ENCODE results near the gene KRT84.

Gene KRT84

GRCh38 chr12:52351196-52352059 is 34.0 kb downstream of the KRT84 start:
- no peak overlapping the region for H3K9ac ChIP-seq (ENCODE audit: low read depth, low read length, poor library complexity, severe bottlenecking)
- H3F3A ChIP-seq (ENCODE audit: low read depth): no peaks in the 10 kb centered on the region
- TF ChIP-seq CTCF (conservative IDR thresholded peaks at IDR 0.05; ENCODE audit: low read length): no peak
- no peak for TF ChIP-seq EZH2phosphoT487 (IDR thresholded peaks at IDR 0.05; ENCODE audit: borderline replicate concordance)
- no peaks in the 10 kb centered on the region for H3K79me2 ChIP-seq (ENCODE audit: insufficient read depth, low read length)
- H2AFZ ChIP-seq (ENCODE audit: low read length): no peak overlapping the region
- H3K9me3 ChIP-seq (ENCODE audit: insufficient read depth, low read depth, low read length): no peaks in the 10 kb centered on the region
- peak overlapping the region; percentile 32 for H3K4me3 ChIP-seq (ENCODE audit: low read length, poor library complexity, severe bottlenecking)
- H3K4me2 ChIP-seq (ENCODE audit: low read depth, low read length, poor library complexity, severe bottlenecking): peak overlapping the region; percentile 56
- H3K27me3 ChIP-seq (ENCODE audit: insufficient read depth, low read length, poor library complexity, severe bottlenecking): no peaks in the 10 kb centered on the region
- no peaks in the 10 kb centered on the region for H3K36me3 ChIP-seq (ENCODE audit: insufficient read depth, low read length)
- peaks cover 55% of the 10 kb centered on the region for H3K4me1 ChIP-seq (ENCODE audit: insufficient read depth, low read length, poor library complexity, severe bottlenecking)
- H4K20me1 ChIP-seq (ENCODE audit: insufficient read depth, low read length, poor library complexity, severe bottlenecking): no peaks in the 10 kb centered on the region
- no peaks in the 10 kb centered on the region for H3K9me2 ChIP-seq (replicated peaks; ENCODE audit: low read depth, low read length)

GRCh38 chr12:52350786-52351185 is 34.7 kb downstream of the KRT84 start:
- no peak overlapping the region for H3K4me3 ChIP-seq (ENCODE audit: low read length, poor library complexity, severe bottlenecking)
- no peaks in the 10 kb centered on the region for H3K36me3 ChIP-seq (ENCODE audit: insufficient read depth, low read length)
- H3K4me2 ChIP-seq (ENCODE audit: low read depth, low read length, poor library complexity, severe bottlenecking): no peak overlapping the region
- no peak overlapping the region for H2AFZ ChIP-seq (ENCODE audit: low read length)
- H3K9me2 ChIP-seq (replicated peaks; ENCODE audit: low read depth, low read length): no peaks in the 10 kb centered on the region
- no peak overlapping the region for H3K9ac ChIP-seq (ENCODE audit: low read depth, low read length, poor library complexity, severe bottlenecking)
- H3K27me3 ChIP-seq (ENCODE audit: insufficient read depth, low read length, poor library complexity, severe bottlenecking): no peaks in the 10 kb centered on the region
- H3F3A ChIP-seq (ENCODE audit: low read depth): no peaks in the 10 kb centered on the region
- TF ChIP-seq EZH2phosphoT487 (IDR thresholded peaks at IDR 0.05; ENCODE audit: borderline replicate concordance): no peak
- no peak for TF ChIP-seq CTCF (conservative IDR thresholded peaks at IDR 0.05; ENCODE audit: low read length)
- no peaks in the 10 kb centered on the region for H4K20me1 ChIP-seq (ENCODE audit: insufficient read depth, low read length, poor library complexity, severe bottlenecking)
- H3K9me3 ChIP-seq (ENCODE audit: insufficient read depth, low read depth, low read length): no peaks in the 10 kb centered on the region
- no peaks in the 10 kb centered on the region for H3K79me2 ChIP-seq (ENCODE audit: insufficient read depth, low read length)
- peaks cover 59% of the 10 kb centered on the region for H3K4me1 ChIP-seq (ENCODE audit: insufficient read depth, low read length, poor library complexity, severe bottlenecking)

GRCh38 chr12:52350021-52350620 is 35.3 kb downstream of the KRT84 start:
- H3K4me3 ChIP-seq (ENCODE audit: low read length, poor library complexity, severe bottlenecking): no peak overlapping the region
- no peak overlapping the region for H3K4me2 ChIP-seq (ENCODE audit: low read depth, low read length, poor library complexity, severe bottlenecking)
- H3K36me3 ChIP-seq (ENCODE audit: insufficient read depth, low read length): no peaks in the 10 kb centered on the region
- no peaks in the 10 kb centered on the region for H4K20me1 ChIP-seq (ENCODE audit: insufficient read depth, low read length, poor library complexity, severe bottlenecking)
- no peaks in the 10 kb centered on the region for H3K9me2 ChIP-seq (replicated peaks; ENCODE audit: low read depth, low read length)
- H3F3A ChIP-seq (ENCODE audit: low read depth): no peaks in the 10 kb centered on the region
- H3K79me2 ChIP-seq (ENCODE audit: insufficient read depth, low read length): no peaks in the 10 kb centered on the region
- peaks cover 59% of the 10 kb centered on the region for H3K4me1 ChIP-seq (ENCODE audit: insufficient read depth, low read length, poor library complexity, severe bottlenecking)
- H3K9ac ChIP-seq (ENCODE audit: low read depth, low read length, poor library complexity, severe bottlenecking): no peak overlapping the region
- H3K9me3 ChIP-seq (ENCODE audit: insufficient read depth, low read depth, low read length): no peaks in the 10 kb centered on the region
- H3K27me3 ChIP-seq (ENCODE audit: insufficient read depth, low read length, poor library complexity, severe bottlenecking): no peaks in the 10 kb centered on the region
- TF ChIP-seq CTCF (conservative IDR thresholded peaks at IDR 0.05; ENCODE audit: low read length): no peak
- no peak overlapping the region for H2AFZ ChIP-seq (ENCODE audit: low read length)
